K562 (cell line): ENCODE results near the gene C6orf62. TPM values are rescaled to one million over a fixed set of nuclear protein-coding genes. Genes with fewer than 3 reads are reported as not detected.

Experiments used
- CEBPB ChIP-seq: fragments of 450-650 bp; IDR thresholded peaks from 2 replicates; pipeline ENCODE4 v1.6.1; 2016; ENCODE audit warnings: missing genetic modification characterization, missing compliant biosample characterization
- HDAC3 ChIP-seq: fragments of 450-650 bp; IDR thresholded peaks from 2 replicates; pipeline ENCODE4 v1.6.1; 2018; ENCODE audit warnings: borderline replicate concordance, mild to moderate bottlenecking, moderate library complexity; ENCODE audit not compliant: partially characterized antibody
- HIVEP1 ChIP-seq: fragments of 250-450 bp; sonication (Bioruptor Pico); IDR thresholded peaks from 2 replicates; pipeline ENCODE4 v1.4.0; 2020; ENCODE audit warnings: mild to moderate bottlenecking
- LARP7 ChIP-seq: fragments of 450-650 bp; IDR thresholded peaks from 2 replicates; pipeline ENCODE4 v1.6.1; 2016
- MAFK ChIP-seq: IDR thresholded peaks from 2 replicates; pipeline ENCODE4 v1.6.1; 2011; ENCODE audit warnings: low read length, improper control_type of control experiment
- MAZ ChIP-seq, 2 experiments: fragments of 450-650 bp in 1 of 2; sonication (generic) in 1 of 2; formaldehyde crosslinking; IDR thresholded peaks in 1 of 2; conservative IDR thresholded peaks in 1 of 2; 2 replicates each; pipeline versions ENCODE4 v1.4.0 to v1.5.0; 2020; ENCODE audit warnings: mild to moderate bottlenecking in 1 of 2, missing genetic modification reagents in 1 of 2
- NFE2L1 ChIP-seq: fragments of 450-650 bp; IDR thresholded peaks from 2 replicates; pipeline ENCODE4 v1.6.1; 2016; ENCODE audit warnings: missing genetic modification characterization, low read depth, mild to moderate bottlenecking, missing compliant biosample characterization, moderate library complexity, borderline replicate concordance
- NFIX ChIP-seq: fragments of 250-450 bp; sonication (Bioruptor Pico); IDR thresholded peaks from 2 replicates; pipeline ENCODE4 v1.4.0; 2020; ENCODE audit warnings: low read depth, mild to moderate bottlenecking, moderate library complexity
- SIN3B ChIP-seq: fragments of 450-650 bp; IDR thresholded peaks from 2 replicates; pipeline ENCODE4 v1.6.1; 2017; ENCODE audit warnings: low read depth, mild to moderate bottlenecking, moderate library complexity
- SMARCC2 ChIP-seq: fragments of 450-650 bp; IDR thresholded peaks from 2 replicates; pipeline ENCODE4 v1.6.1; 2017; ENCODE audit warnings: antibody characterized with exemption, moderate library complexity, mild to moderate bottlenecking, low read depth
- SUPT5H ChIP-seq: fragments of 450-650 bp; IDR thresholded peaks from 2 replicates; pipeline ENCODE4 v1.6.1; 2016
- ZFX ChIP-seq: sonication (generic); formaldehyde crosslinking; IDR thresholded peaks from 2 replicates; pipeline ENCODE4 v1.8.0; 2022; ENCODE audit warnings: mild to moderate bottlenecking, missing genetic modification reagents, moderate library complexity
- ZNF282 ChIP-seq: sonication (generic); formaldehyde crosslinking; IDR thresholded peaks from 2 replicates; pipeline ENCODE4 v1.8.1; 2023; ENCODE audit warnings: missing genetic modification reagents
- ZNF41 ChIP-seq: fragments of 250-450 bp; sonication (Bioruptor Pico); conservative IDR thresholded peaks from 2 replicates; pipeline ENCODE4 v1.4.0; 2020; ENCODE audit warnings: mild to moderate bottlenecking
- ZNF644 ChIP-seq: fragments of 200-800 bp; sonication (Bioruptor generic); IDR thresholded peaks from 2 replicates; pipeline ENCODE4 v1.6.1; 2016; ENCODE audit warnings: low read depth, missing genetic modification characterization, missing compliant biosample characterization
- polyA plus RNA-seq, 8 experiments: library from polyadenylated mRNA; depleted of rRNA in 4 of 8; stranded (reverse) in 5 of 8; unstranded in 3 of 8; fragments of >200 nt; fragmentation: Nextera tagmentation in 2 of 8; fragmentation: Illumina TruSeq in 1 of 8; extraction: Ambion mirVana in 2 of 8; extraction: Trizol in 1 of 8; gene quantifications; 2 replicates each; pipeline versions ENCODE4 v1.2.1 to v1.2.3, GENCODE V29; 2011 to 2014; ENCODE audit warnings: inconsistent platforms in 1 of 8, missing spikeins in 1 of 8
- total RNA-seq, 7 experiments: library from RNA; depleted of rRNA in 6 of 7; stranded (reverse); fragments of >200 nt in 6 of 7; fragmentation: Illumina TruSeq in 2 of 7; extraction: Trizol in 2 of 7; gene quantifications; 2 replicates each; pipeline versions ENCODE4 v1.2.1 to v1.2.3, GENCODE V29; 2011 to 2021; ENCODE audit warnings: low replicate concordance in 1 of 7
- TF ChIP-seq, protein P1 (sequence below): IDR thresholded peaks from 3 replicates; pipeline ENCODE4 v1.6.1; 2011; ENCODE audit warnings: borderline replicate concordance, mild to moderate bottlenecking, moderate library complexity; ENCODE audit not compliant: insufficient read length; ENCODE audit errors: extremely low read depth
- TF ChIP-seq, protein P2 (sequence below): fragments of 450-650 bp; formaldehyde crosslinking; IDR thresholded peaks from 2 replicates; pipeline ENCODE4 v1.4.0; 2020; ENCODE audit warnings: mild to moderate bottlenecking
- TF ChIP-seq, protein P3 (sequence below): fragments of 450-650 bp; IDR thresholded peaks from 2 replicates; pipeline ENCODE4 v1.6.1; 2016
- TF ChIP-seq, protein P4 (sequence below): fragments of 450-650 bp; formaldehyde crosslinking; IDR thresholded peaks from 2 replicates; pipeline ENCODE4 v1.4.0; 2020; ENCODE audit warnings: mild to moderate bottlenecking, moderate library complexity
- TF ChIP-seq, protein P5 (sequence below): fragments of 250-450 bp; sonication (Bioruptor Pico); IDR thresholded peaks from 2 replicates; pipeline ENCODE4 v1.4.0; 2020

The C6orf62 gene
- total and polyA plus RNA-seq, 9 of the 15 experiments (the other 6 are each of a cell fraction or from before 2014, with no cell fraction given), result 48.5 to 579 (median 111) TPM

DNA sequence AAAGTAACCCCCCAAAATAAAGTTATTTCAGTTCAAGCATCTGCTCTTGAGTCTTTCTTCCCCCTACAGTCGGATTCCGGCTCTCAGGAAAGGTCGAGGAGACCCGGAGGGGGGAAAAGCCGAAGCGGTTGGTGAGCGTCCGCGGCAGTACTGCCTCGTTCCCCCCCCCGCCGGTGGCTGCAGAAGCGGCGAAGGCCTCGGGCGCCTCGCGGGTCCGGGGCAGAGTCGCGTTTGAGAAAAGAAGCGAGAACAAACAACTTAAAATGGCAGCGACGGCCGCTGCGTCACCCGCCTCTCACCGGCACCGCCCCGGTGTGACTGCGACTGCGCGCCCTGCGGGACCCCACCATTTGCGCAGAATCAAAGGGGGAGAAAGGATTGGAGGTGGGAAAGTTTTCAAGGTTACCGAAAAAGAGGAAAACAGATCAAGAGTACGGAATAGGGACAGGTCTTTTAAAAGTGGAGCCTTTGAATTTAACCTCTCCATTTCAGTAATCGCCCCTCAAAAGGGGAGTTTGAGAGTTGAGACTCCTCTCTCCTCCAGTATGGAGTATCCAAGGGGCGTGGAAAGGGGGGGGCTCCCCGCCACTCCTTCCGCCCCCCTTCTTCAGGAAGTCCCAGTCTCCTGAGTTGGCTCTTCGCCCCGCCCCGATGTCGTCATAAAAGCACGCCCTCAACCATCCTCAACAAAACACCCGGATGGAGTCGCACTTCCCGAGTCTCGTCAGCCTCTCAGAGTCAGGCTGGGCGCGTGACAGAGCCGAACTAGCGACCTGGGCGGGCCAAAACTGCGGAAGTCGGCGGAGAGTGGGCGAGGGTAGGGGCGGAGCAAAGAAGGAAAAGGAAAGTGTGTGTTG is 1.9 kb upstream of the C6orf62 start (continued):
- TF ChIP-seq, protein P1, sequence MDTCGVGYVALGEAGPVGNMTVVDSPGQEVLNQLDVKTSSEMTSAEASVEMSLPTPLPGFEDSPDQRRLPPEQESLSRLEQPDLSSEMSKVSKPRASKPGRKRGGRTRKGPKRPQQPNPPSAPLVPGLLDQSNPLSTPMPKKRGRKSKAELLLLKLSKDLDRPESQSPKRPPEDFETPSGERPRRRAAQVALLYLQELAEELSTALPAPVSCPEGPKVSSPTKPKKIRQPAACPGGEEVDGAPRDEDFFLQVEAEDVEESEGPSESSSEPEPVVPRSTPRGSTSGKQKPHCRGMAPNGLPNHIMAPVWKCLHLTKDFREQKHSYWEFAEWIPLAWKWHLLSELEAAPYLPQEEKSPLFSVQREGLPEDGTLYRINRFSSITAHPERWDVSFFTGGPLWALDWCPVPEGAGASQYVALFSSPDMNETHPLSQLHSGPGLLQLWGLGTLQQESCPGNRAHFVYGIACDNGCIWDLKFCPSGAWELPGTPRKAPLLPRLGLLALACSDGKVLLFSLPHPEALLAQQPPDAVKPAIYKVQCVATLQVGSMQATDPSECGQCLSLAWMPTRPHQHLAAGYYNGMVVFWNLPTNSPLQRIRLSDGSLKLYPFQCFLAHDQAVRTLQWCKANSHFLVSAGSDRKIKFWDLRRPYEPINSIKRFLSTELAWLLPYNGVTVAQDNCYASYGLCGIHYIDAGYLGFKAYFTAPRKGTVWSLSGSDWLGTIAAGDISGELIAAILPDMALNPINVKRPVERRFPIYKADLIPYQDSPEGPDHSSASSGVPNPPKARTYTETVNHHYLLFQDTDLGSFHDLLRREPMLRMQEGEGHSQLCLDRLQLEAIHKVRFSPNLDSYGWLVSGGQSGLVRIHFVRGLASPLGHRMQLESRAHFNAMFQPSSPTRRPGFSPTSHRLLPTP, result no peak
- TF ChIP-seq NFE2L1 (tag), result no peak
- TF ChIP-seq SIN3B, result peak; percentile 16
- 0 out of 2 replicates have a peak, but pooled peaks have one; percentile 51 for TF ChIP-seq HIVEP1 (CRISPR knock-in tag)
- TF ChIP-seq LARP7, result no peak
- no peak for TF ChIP-seq ZNF282 (CRISPR knock-in tag)
- TF ChIP-seq, protein P2, sequence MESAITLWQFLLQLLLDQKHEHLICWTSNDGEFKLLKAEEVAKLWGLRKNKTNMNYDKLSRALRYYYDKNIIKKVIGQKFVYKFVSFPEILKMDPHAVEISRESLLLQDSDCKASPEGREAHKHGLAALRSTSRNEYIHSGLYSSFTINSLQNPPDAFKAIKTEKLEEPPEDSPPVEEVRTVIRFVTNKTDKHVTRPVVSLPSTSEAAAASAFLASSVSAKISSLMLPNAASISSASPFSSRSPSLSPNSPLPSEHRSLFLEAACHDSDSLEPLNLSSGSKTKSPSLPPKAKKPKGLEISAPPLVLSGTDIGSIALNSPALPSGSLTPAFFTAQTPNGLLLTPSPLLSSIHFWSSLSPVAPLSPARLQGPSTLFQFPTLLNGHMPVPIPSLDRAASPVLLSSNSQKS (CRISPR knock-in tag), result no peak
- TF ChIP-seq NFIX (CRISPR knock-in tag), result no peak
- TF ChIP-seq ZFX (CRISPR knock-in tag), result peak; percentile 66
- peak in 1 of 2 experiments; percentile 80; a peak in 2 of 4 replicates for TF ChIP-seq MAZ (CRISPR knock-in tag; conservative IDR thresholded peaks at IDR 0.05 in 1 of 2, IDR thresholded peaks at IDR 0.05 in 1 of 2)
- TF ChIP-seq, protein P3, sequence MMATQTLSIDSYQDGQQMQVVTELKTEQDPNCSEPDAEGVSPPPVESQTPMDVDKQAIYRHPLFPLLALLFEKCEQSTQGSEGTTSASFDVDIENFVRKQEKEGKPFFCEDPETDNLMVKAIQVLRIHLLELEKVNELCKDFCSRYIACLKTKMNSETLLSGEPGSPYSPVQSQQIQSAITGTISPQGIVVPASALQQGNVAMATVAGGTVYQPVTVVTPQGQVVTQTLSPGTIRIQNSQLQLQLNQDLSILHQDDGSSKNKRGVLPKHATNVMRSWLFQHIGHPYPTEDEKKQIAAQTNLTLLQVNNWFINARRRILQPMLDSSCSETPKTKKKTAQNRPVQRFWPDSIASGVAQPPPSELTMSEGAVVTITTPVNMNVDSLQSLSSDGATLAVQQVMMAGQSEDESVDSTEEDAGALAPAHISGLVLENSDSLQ, result peak; percentile 63; the same call in 1 of the 2 replicates
- TF ChIP-seq, protein P4, sequence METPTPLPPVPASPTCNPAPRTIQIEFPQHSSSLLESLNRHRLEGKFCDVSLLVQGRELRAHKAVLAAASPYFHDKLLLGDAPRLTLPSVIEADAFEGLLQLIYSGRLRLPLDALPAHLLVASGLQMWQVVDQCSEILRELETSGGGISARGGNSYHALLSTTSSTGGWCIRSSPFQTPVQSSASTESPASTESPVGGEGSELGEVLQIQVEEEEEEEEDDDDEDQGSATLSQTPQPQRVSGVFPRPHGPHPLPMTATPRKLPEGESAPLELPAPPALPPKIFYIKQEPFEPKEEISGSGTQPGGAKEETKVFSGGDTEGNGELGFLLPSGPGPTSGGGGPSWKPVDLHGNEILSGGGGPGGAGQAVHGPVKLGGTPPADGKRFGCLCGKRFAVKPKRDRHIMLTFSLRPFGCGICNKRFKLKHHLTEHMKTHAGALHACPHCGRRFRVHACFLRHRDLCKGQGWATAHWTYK (CRISPR knock-in tag), result no peak
- no peak for TF ChIP-seq MAFK
- TF ChIP-seq SMARCC2, result 0 out of 2 replicates have a peak, but pooled peaks have one; percentile 3
- peak; percentile 99 for TF ChIP-seq SUPT5H
- TF ChIP-seq CEBPB (tag), result 0 out of 2 replicates have a peak, but pooled peaks have one; percentile 16
- TF ChIP-seq ZNF644 (tag), result no peak
- no peak for TF ChIP-seq HDAC3
- TF ChIP-seq ZNF41 (CRISPR knock-in tag), result no peak
- TF ChIP-seq, protein P5, sequence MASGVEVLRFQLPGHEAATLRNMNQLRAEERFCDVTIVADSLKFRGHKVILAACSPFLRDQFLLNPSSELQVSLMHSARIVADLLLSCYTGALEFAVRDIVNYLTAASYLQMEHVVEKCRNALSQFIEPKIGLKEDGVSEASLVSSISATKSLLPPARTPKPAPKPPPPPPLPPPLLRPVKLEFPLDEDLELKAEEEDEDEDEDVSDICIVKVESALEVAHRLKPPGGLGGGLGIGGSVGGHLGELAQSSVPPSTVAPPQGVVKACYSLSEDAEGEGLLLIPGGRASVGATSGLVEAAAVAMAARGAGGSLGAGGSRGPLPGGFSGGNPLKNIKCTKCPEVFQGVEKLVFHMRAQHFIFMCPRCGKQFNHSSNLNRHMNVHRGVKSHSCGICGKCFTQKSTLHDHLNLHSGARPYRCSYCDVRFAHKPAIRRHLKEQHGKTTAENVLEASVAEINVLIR (CRISPR knock-in tag), result peak; percentile 88
